ENCODE data around the gene LHX5. TPM values are rescaled to one million over a fixed set of nuclear protein-coding genes. Genes with fewer than 3 reads are reported as not detected.

LHX5 gene
- total RNA-seq, 4 donors from 2014 or later, result not detected

DNA sequence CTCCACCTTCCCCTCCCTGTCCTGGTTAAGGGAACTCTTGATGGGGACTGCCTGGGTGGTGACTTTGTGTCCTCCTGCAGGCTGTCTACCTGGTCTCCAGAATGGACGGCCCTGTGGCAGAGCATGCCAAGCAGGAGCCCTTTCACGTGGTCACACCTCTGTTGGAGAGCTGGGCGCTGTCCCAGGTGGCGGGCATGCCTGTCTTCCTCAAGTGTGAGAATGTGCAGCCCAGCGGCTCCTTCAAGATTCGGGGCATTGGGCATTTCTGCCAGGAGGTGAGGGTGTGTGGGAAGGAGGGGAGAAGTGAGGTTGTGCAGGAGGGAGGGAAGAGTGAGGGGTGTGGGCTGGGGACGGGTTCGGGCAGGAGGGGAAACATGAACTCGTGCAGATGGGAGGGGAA, 43.8 kb downstream of the LHX5 start:
- TF ChIP-seq EP300 (IDR thresholded peaks at IDR 0.05), result no peak
- no peaks in the 10 kb centered on the region for H3K36me3 ChIP-seq
- no peak for DNase-seq (ENCODE audit: low spot score in 2 of 2)
- H3K27me3 ChIP-seq, result peaks cover 0 to 5% of the 10 kb centered on the region in 2 donors
- peaks cover 0 to 4% (median 0%) of the 10 kb centered on the region in 4 donors for H3K9me3 ChIP-seq
- H3K27ac ChIP-seq, result no peak overlapping the region
- H3K4me3 ChIP-seq, result no peak overlapping the region
- 77 to 78% methylated on average over 9 of the region's 9 CpGs for WGBS, 2 donors
- peaks cover 0 to 5% (median 0%) of the 10 kb centered on the region in 4 donors for H3K4me1 ChIP-seq

GRCh38 chr12:113425960-113426453, 45.7 kb downstream of the LHX5 start:
- H3K27ac ChIP-seq, result no peak overlapping the region
- peaks cover 0 to 14% (median 2%) of the 10 kb centered on the region in 4 donors for H3K4me1 ChIP-seq
- no peaks in the 10 kb centered on the region for H3K36me3 ChIP-seq
- H3K9me3 ChIP-seq, result peaks cover 0 to 4% (median 0%) of the 10 kb centered on the region in 4 donors
- peaks cover 0 to 5% of the 10 kb centered on the region in 2 donors for H3K27me3 ChIP-seq
- TF ChIP-seq POLR2A (IDR thresholded peaks at IDR 0.05), result no peak
- TF ChIP-seq EP300 (IDR thresholded peaks at IDR 0.05), result no peak
- TF ChIP-seq, protein P1, sequence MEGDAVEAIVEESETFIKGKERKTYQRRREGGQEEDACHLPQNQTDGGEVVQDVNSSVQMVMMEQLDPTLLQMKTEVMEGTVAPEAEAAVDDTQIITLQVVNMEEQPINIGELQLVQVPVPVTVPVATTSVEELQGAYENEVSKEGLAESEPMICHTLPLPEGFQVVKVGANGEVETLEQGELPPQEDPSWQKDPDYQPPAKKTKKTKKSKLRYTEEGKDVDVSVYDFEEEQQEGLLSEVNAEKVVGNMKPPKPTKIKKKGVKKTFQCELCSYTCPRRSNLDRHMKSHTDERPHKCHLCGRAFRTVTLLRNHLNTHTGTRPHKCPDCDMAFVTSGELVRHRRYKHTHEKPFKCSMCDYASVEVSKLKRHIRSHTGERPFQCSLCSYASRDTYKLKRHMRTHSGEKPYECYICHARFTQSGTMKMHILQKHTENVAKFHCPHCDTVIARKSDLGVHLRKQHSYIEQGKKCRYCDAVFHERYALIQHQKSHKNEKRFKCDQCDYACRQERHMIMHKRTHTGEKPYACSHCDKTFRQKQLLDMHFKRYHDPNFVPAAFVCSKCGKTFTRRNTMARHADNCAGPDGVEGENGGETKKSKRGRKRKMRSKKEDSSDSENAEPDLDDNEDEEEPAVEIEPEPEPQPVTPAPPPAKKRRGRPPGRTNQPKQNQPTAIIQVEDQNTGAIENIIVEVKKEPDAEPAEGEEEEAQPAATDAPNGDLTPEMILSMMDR (IDR thresholded peaks at IDR 0.05), result no peak
- no peak overlapping the region for H3K4me3 ChIP-seq
- WGBS, 2 donors, result 34 to 37% methylated on average over 11 of the region's 11 CpGs
- DNase-seq (ENCODE audit: low spot score in 2 of 2), result no peak

DNA sequence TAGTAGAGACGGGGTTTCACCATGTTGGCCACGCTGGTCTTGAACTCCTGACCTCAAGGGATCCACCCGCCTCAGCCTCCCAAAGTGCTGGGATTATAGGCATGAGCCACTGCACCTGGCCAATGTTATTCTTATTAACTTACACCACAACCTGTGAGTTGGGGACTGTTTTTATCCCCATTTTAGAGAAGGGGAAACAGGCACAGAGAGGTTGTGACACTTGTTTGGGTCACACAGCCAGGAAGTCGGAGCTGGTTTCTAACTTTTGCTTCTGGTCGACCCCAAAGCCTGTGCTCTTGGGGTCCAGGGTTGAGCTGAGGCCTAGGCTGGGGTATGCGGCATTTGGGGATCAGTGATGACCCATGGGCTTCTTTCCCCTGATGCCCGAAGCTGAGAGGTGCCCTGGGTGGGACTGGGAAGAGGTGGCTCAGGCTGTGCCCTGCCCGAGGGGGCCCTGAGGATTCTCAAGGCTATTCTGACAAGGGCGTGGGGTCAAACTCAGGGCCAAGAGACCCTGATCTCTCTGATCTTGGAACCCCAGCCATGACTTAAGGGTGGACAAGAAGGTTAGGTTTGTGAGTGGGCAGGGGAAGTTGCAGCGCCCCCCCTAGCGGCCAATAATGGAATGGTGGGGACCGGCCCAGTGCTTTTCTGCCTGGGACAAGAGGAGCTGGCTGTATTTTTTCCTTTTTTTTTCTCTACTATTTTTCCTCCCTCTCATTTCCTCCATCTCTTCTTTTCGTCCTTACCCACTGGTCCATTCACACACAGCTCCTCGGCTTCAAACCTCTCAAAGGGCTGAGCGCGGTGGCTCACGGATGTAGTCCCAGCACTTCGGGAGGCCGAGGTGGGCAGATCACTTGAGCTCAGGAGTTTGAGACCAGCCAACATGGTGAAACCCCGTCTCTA, 46.5 kb downstream of the LHX5 start:
- peak in 1 of 2 donors; percentile 56 for DNase-seq (ENCODE audit: low spot score in 2 of 2)
- no peak for TF ChIP-seq POLR2A (IDR thresholded peaks at IDR 0.05)
- TF ChIP-seq EP300 (IDR thresholded peaks at IDR 0.05), result no peak
- TF ChIP-seq, protein P1 (IDR thresholded peaks at IDR 0.05), result peak; percentile 50 to 75 (median 64)
- H3K9me3 ChIP-seq, result peaks cover 0 to 1% (median 0%) of the 10 kb centered on the region in 4 donors
- no peaks in the 10 kb centered on the region for H3K36me3 ChIP-seq
- no peak overlapping the region for H3K4me3 ChIP-seq
- H3K27ac ChIP-seq, result no peak overlapping the region
- H3K27me3 ChIP-seq, result peaks cover 0 to 5% of the 10 kb centered on the region in 2 donors
- peaks cover 0 to 14% (median 2%) of the 10 kb centered on the region in 4 donors for H3K4me1 ChIP-seq
- WGBS, 2 donors, result 52 to 58% methylated on average over 18 to 19 of the region's 20 CpGs

GRCh38 chr12:113424456-113424855, 47.2 kb downstream of the LHX5 start:
- Histone ChIP-seq H3K27me3 (peaks cover 0 to 5% of the 10 kb centered on the region in 2 donors), H3K27ac (no peak overlapping the region), H3K9me3 (no peaks in the 10 kb centered on the region), H3K36me3 (no peaks in the 10 kb centered on the region), H3K4me3 (no peak overlapping the region), H3K4me1 (peaks cover 0 to 14% (median 2%) of the 10 kb centered on the region in 4 donors)
- TF ChIP-seq EP300 (IDR thresholded peaks at IDR 0.05) (no peak), POLR2A (IDR thresholded peaks at IDR 0.05) (no peak)
- TF ChIP-seq, protein P1 (IDR thresholded peaks at IDR 0.05), result no peak
- 74 to 88% methylated on average over 1 of the region's 1 CpG for WGBS, 2 donors
- DNase-seq (ENCODE audit: low spot score in 2 of 2), result no peak

DNA sequence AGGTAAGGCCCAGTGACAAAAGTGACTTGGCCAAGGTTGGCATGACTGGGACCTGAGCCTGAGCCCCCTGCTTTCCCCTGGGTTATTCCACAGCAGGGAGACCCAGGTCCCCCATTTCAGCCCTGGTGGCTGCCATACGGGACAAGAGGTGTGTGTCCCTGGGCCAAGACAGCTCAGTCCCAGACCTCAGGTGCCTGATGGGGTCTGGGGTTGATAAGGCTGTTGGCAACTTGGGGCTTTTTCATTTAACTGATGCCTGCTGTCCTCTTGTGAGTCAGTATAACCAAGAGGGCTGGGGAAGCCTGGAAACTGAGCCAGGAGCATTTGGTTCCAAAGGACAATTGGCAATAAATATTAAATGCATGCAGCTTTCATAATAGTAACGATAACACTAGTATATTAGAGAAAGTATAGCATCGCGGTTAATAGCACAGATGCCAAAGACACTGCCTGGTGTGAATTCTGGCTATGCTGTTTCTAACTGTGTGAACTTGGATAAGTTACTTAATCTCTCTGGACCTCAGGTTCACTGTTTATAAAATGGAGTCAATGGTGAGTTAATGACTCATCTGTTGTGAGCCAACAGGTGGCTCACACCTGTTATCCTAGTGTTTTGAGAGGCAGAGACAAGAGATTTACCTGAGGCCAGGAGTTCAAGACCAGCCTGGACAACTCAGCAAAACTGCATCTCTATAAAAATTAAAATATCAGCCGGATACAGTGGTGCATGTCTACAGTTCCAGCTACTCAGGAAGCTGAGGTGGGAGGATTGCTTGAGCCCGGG, 48.6 kb downstream of the LHX5 start:
- Histone ChIP-seq H3K4me3 (peak overlapping the region; percentile 14 to 50 (median 34)), H3K4me1 (peaks cover 0 to 14% (median 2%) of the 10 kb centered on the region in 4 donors), H3K9me3 (no peaks in the 10 kb centered on the region), H3K27ac (peak overlapping the region in 3 of 4 donors; percentile 70 to 85 (median 82)), H3K27me3 (no peaks in the 10 kb centered on the region), H3K36me3 (no peaks in the 10 kb centered on the region)
- TF ChIP-seq EP300 (IDR thresholded peaks at IDR 0.05) (no peak), POLR2A (IDR thresholded peaks at IDR 0.05) (no peak)
- 84 to 88% methylated on average over 5 to 6 of the region's 6 CpGs for WGBS, 2 donors
- no peak for DNase-seq (ENCODE audit: low spot score in 2 of 2)

Measured in tibial nerve (tissue), 4 donors.